ENCODE measurements around the gene TJAP1. TPM values are rescaled to one million over a fixed set of nuclear protein-coding genes. Genes with fewer than 3 reads are reported as not detected.

The TJAP1 gene
- total RNA-seq, 1 donor from 2014 or later, result 31.2 TPM

DNA sequence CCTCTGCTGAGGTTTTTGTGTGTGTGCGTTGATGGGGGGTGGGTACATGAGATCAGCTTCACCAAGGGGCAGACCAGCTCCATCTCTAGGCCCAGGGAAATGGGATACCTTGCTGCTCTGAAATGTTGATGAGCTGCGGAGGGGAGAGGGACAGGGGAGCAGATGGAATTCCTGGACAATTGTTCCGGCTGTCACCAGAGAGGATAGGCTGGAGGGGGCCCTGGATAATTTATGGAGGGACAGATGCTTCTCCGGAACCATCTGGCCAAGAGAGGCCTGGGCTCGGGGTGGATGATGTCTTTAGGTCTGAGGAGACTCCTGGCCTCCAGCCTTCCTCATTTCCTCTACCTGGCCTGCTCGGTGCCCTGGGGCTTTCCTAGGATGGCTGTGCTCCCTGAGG is 1.9 kb upstream of the TJAP1 start:
- H3K4me1 ChIP-seq, result peaks cover 11% of the 10 kb centered on the region
- no peaks in the 10 kb centered on the region for H3K36me3 ChIP-seq
- H3K27ac ChIP-seq, result no peak overlapping the region
- intact Hi-C loops (cut with DNase I), result no loop called here
- no peak for ATAC-seq
- H3K4me3 ChIP-seq, result no peak overlapping the region
- no peak for DNase-seq
- TF ChIP-seq, protein P1, sequence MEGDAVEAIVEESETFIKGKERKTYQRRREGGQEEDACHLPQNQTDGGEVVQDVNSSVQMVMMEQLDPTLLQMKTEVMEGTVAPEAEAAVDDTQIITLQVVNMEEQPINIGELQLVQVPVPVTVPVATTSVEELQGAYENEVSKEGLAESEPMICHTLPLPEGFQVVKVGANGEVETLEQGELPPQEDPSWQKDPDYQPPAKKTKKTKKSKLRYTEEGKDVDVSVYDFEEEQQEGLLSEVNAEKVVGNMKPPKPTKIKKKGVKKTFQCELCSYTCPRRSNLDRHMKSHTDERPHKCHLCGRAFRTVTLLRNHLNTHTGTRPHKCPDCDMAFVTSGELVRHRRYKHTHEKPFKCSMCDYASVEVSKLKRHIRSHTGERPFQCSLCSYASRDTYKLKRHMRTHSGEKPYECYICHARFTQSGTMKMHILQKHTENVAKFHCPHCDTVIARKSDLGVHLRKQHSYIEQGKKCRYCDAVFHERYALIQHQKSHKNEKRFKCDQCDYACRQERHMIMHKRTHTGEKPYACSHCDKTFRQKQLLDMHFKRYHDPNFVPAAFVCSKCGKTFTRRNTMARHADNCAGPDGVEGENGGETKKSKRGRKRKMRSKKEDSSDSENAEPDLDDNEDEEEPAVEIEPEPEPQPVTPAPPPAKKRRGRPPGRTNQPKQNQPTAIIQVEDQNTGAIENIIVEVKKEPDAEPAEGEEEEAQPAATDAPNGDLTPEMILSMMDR (IDR thresholded peaks at IDR 0.05), result no peak
- no peaks in the 10 kb centered on the region for H3K27me3 ChIP-seq
- H3K9me3 ChIP-seq, result no peaks in the 10 kb centered on the region

DNA sequence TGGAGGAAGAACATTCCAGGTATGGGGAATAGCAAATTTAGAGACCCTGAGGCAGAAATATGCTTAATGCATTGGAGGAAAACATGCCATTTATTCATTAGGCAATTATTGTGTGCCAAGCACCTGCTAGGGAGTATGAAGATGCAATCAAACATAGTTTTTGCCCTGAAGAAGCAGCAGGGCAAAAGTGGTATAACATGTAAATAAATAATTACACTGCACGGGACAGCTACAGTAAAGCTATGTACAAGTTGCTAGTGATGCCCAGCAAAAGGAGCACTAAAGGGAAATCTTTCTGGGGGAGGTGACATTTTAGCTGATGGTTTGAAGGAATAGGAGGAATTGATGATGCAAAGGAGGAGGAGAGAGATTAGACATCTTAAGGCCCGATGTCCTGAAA is 624 bp upstream of the TJAP1 start:
- Histone ChIP-seq H3K4me3 (peak overlapping the region; percentile 86), H3K36me3 (no peaks in the 10 kb centered on the region), H3K27ac (peak overlapping the region; percentile 87), H3K4me1 (peaks cover 11% of the 10 kb centered on the region), H3K27me3 (no peaks in the 10 kb centered on the region), H3K9me3 (no peaks in the 10 kb centered on the region)
- DNase-seq (no peak), ATAC-seq (no peak)
- TF ChIP-seq, protein P1 (IDR thresholded peaks at IDR 0.05), result no peak
- intact Hi-C loops (cut with DNase I), result no loop called here

DNA sequence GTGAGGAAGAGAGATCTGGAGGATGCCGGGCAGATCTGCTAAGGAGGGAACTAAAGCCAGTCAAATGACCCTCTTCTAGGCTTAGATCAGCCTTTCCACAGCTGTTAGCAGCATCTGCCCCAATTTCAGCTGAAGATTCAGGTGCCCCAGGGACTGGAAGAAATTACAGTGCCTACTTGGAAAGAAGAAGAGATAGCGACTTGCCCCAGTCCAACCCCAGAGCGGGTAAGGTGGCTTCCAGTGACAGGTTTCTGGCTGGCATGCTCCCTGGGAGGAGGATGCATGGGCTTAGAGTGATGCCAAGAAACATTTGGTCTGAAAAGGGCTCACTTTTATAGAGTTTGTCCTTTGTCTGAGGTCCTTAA is 620 bp downstream of the TJAP1 start:
- no peak for ATAC-seq
- no peaks in the 10 kb centered on the region for H3K27me3 ChIP-seq
- H3K27ac ChIP-seq, result peak overlapping the region; percentile 87

GRCh38 chr6:43481075-43481474 is 3.7 kb downstream of the TJAP1 start:
- Histone ChIP-seq H3K27ac (no peak overlapping the region), H3K4me3 (no peak overlapping the region), H3K27me3 (no peaks in the 10 kb centered on the region)

More for the DNA sequence above, 620 bp downstream of the TJAP1 start:
- no peak for DNase-seq
- TF ChIP-seq, protein P1 (IDR thresholded peaks at IDR 0.05), result no peak
- Histone ChIP-seq H3K36me3 (no peaks in the 10 kb centered on the region), H3K4me1 (peaks cover 11% of the 10 kb centered on the region), H3K9me3 (no peaks in the 10 kb centered on the region), H3K4me3 (peak overlapping the region; percentile 86)
- intact Hi-C loops (cut with DNase I), result no loop called here

DNA sequence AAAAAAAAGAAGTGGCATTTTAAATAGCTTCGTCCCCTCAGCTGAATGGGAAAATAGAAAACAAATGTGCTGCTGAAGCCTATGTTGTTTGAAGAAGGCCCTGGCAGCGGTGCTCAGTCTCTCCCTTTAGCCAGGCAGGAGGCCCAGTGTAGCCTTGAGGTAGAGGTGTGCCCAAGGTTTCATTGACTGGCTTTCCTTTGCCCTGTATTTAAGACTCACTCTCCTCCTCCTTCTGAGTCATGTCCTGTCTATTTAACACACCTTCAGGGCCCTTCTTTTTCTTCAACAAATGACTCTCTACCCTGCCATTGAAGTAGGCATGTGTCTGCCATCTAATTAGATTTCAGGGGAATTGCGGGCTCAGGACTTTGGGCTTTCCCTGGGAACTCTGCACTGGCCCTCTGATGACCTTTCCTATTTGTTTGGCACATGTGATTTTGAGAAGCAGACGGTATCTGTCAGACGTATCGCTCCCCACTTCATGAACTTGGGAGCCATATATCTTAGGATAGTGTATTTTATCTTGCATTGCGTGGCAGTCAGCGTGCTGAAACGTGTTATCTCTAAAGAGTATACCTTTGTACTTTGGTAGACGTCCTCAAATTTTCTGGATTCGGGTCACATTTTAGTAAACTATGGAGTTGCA is 4.3 kb downstream of the TJAP1 start:
- Histone ChIP-seq H3K27ac (no peak overlapping the region), H3K4me3 (no peak overlapping the region), H3K9me3 (no peaks in the 10 kb centered on the region), H3K4me1 (peaks cover 11% of the 10 kb centered on the region), H3K36me3 (peaks cover 14% of the 10 kb centered on the region), H3K27me3 (no peaks in the 10 kb centered on the region)
- intact Hi-C loops (cut with DNase I), result no loop called here
- TF ChIP-seq, protein P1 (IDR thresholded peaks at IDR 0.05), result no peak
- ATAC-seq (no peak), DNase-seq (no peak)

More at GRCh38 chr6:43481075-43481474, 3.7 kb downstream of the TJAP1 start:
- TF ChIP-seq, protein P1 (IDR thresholded peaks at IDR 0.05), result no peak
- no peak for ATAC-seq
- no peak for DNase-seq
- Histone ChIP-seq H3K9me3 (no peaks in the 10 kb centered on the region), H3K4me1 (peaks cover 11% of the 10 kb centered on the region), H3K36me3 (peaks cover 7% of the 10 kb centered on the region)
- intact Hi-C loops (cut with DNase I), result no loop called here

Measured in upper lobe of right lung (tissue), 1 donor.